Body of pancreas (tissue), 4 donors: ENCODE data around the gene DIRAS2.

ENCODE experiments used
- POLR2A ChIP-seq, 3 donors: fragments of 450-650 bp; IDR thresholded peaks; one replicate each; pipeline ENCODE4 v1.6.1; 2016; ENCODE audit warnings: antibody characterized with exemption in 3 of 3, mild to moderate bottlenecking in 2 of 3
- TF ChIP-seq, protein P1 (sequence below), 7 experiments: fragments of 450-650 bp in 4 of 7; fragments of 200-600 bp in 3 of 7; sonication (generic) in 3 of 7; IDR thresholded peaks; one replicate each; pipeline ENCODE4 v1.5.1; 2016 to 2019; ENCODE audit warnings: antibody characterized with exemption in 7 of 7

DNA sequence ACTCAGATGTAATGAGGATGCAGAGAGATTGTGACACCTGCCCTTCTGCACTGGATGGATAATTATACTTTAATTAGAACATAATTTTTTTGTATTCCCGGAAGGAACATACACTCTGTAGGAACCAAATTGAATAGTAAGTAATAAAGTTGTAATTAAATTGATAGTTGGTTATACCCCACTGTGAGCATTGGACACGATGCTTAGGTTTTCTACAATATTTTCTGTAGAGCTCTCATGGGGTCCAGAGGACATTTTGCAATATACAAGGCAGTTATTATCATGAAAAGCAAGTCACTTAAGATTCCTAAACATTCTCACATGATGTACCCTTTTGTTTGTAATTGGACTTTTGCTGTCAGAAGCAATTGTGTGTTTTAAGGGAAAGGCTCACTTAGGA lies 63.4 kb downstream of the DIRAS2 start:
- TF ChIP-seq, protein P1, sequence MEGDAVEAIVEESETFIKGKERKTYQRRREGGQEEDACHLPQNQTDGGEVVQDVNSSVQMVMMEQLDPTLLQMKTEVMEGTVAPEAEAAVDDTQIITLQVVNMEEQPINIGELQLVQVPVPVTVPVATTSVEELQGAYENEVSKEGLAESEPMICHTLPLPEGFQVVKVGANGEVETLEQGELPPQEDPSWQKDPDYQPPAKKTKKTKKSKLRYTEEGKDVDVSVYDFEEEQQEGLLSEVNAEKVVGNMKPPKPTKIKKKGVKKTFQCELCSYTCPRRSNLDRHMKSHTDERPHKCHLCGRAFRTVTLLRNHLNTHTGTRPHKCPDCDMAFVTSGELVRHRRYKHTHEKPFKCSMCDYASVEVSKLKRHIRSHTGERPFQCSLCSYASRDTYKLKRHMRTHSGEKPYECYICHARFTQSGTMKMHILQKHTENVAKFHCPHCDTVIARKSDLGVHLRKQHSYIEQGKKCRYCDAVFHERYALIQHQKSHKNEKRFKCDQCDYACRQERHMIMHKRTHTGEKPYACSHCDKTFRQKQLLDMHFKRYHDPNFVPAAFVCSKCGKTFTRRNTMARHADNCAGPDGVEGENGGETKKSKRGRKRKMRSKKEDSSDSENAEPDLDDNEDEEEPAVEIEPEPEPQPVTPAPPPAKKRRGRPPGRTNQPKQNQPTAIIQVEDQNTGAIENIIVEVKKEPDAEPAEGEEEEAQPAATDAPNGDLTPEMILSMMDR (IDR thresholded peaks at IDR 0.05) = no peak
- no peak for TF ChIP-seq POLR2A (IDR thresholded peaks at IDR 0.05)
